A549 (cell line): ENCODE measurements around the gene SAP30.

Experiments
- CBX8 ChIP-seq: fragments of 200-600 bp; sonication (generic); IDR thresholded peaks from 2 replicates; pipeline ENCODE4 v1.6.1; 2016
- HDAC2 ChIP-seq: fragments of 200-600 bp; sonication (generic); IDR thresholded peaks from 2 replicates; pipeline ENCODE4 v1.6.1; 2016
- JUNB ChIP-seq: fragments of >200 bp; sonication (Bioruptor Twin); formaldehyde crosslinking; IDR thresholded peaks from 2 replicates; pipeline ENCODE4 v1.6.1; 2016
- POLR2A ChIP-seq: IDR thresholded peaks from 2 replicates; pipeline ENCODE4 v1.6.1; 2012; ENCODE audit warnings: mild to moderate bottlenecking, low read length
- SMC3 ChIP-seq: fragments of >200 bp; sonication (Bioruptor Twin); formaldehyde crosslinking; IDR thresholded peaks from 3 replicates; pipeline ENCODE4 v1.6.1; 2018; ENCODE audit warnings: inconsistent platforms
- ZSCAN20 ChIP-seq: fragments of 250-450 bp; sonication (Bioruptor Pico); IDR thresholded peaks from 2 replicates; pipeline ENCODE4 v1.8.0; 2022; ENCODE audit warnings: mild to moderate bottlenecking, moderate library complexity
- TF ChIP-seq, protein P1 (sequence below): fragments of >200 bp; sonication (Bioruptor Twin); formaldehyde crosslinking; IDR thresholded peaks from 3 replicates; pipeline ENCODE4 v1.5.1; 2016
- TF ChIP-seq, protein P2 (sequence below): IDR thresholded peaks from 2 replicates; pipeline ENCODE4 v1.6.1; 2012
- TF ChIP-seq, protein P3 (sequence below): fragments of 200-600 bp; sonication (generic); IDR thresholded peaks from 2 replicates; pipeline ENCODE4 v1.6.1; 2016; ENCODE audit warnings: antibody characterized with exemption, mild to moderate bottlenecking, moderate library complexity

DNA sequence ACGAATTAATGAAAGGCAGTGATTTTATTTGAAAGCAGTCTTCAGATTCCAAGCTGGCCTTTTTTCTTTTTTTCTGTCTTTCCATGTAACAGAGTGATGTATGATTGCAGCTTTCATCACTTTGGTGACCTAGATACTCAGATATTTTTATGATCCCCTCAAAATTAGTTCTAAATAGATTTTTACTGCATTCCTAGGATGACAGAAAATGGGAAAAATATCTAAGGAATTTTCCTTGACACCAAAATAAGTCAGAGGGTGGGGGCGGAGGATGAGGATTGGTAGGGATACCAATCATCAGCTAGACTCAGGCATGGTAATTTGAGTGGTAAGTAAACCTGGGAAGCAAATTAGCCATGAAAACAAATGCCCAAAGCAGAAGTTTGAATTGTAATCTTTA lies 24.7 kb upstream of the SAP30 start:
- TF ChIP-seq, protein P1, sequence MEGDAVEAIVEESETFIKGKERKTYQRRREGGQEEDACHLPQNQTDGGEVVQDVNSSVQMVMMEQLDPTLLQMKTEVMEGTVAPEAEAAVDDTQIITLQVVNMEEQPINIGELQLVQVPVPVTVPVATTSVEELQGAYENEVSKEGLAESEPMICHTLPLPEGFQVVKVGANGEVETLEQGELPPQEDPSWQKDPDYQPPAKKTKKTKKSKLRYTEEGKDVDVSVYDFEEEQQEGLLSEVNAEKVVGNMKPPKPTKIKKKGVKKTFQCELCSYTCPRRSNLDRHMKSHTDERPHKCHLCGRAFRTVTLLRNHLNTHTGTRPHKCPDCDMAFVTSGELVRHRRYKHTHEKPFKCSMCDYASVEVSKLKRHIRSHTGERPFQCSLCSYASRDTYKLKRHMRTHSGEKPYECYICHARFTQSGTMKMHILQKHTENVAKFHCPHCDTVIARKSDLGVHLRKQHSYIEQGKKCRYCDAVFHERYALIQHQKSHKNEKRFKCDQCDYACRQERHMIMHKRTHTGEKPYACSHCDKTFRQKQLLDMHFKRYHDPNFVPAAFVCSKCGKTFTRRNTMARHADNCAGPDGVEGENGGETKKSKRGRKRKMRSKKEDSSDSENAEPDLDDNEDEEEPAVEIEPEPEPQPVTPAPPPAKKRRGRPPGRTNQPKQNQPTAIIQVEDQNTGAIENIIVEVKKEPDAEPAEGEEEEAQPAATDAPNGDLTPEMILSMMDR, result no peak
- TF ChIP-seq POLR2A, result no peak
- TF ChIP-seq JUNB, result no peak
- TF ChIP-seq HDAC2, result no peak
- TF ChIP-seq, protein P2, sequence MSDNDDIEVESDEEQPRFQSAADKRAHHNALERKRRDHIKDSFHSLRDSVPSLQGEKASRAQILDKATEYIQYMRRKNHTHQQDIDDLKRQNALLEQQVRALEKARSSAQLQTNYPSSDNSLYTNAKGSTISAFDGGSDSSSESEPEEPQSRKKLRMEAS, result no peak
- TF ChIP-seq CBX8, result no peak
- TF ChIP-seq, protein P3, sequence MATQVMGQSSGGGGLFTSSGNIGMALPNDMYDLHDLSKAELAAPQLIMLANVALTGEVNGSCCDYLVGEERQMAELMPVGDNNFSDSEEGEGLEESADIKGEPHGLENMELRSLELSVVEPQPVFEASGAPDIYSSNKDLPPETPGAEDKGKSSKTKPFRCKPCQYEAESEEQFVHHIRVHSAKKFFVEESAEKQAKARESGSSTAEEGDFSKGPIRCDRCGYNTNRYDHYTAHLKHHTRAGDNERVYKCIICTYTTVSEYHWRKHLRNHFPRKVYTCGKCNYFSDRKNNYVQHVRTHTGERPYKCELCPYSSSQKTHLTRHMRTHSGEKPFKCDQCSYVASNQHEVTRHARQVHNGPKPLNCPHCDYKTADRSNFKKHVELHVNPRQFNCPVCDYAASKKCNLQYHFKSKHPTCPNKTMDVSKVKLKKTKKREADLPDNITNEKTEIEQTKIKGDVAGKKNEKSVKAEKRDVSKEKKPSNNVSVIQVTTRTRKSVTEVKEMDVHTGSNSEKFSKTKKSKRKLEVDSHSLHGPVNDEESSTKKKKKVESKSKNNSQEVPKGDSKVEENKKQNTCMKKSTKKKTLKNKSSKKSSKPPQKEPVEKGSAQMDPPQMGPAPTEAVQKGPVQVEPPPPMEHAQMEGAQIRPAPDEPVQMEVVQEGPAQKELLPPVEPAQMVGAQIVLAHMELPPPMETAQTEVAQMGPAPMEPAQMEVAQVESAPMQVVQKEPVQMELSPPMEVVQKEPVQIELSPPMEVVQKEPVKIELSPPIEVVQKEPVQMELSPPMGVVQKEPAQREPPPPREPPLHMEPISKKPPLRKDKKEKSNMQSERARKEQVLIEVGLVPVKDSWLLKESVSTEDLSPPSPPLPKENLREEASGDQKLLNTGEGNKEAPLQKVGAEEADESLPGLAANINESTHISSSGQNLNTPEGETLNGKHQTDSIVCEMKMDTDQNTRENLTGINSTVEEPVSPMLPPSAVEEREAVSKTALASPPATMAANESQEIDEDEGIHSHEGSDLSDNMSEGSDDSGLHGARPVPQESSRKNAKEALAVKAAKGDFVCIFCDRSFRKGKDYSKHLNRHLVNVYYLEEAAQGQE, result no peak
- TF ChIP-seq ZSCAN20, result no peak
- TF ChIP-seq SMC3, result no peak
